C4-2B (cell line): ENCODE measurements around the gene LMAN2L.

ENCODE experiments used
- ZFX ChIP-seq: fragments of 450-650 bp; IDR thresholded peaks from 2 replicates; pipeline ENCODE4 v1.6.1; 2017
- TF ChIP-seq, protein P1 (sequence below): fragments of 450-650 bp; conservative IDR thresholded peaks from 2 replicates; pipeline ENCODE4 v1.5.1; 2017; ENCODE audit warnings: mild to moderate bottlenecking

DNA sequence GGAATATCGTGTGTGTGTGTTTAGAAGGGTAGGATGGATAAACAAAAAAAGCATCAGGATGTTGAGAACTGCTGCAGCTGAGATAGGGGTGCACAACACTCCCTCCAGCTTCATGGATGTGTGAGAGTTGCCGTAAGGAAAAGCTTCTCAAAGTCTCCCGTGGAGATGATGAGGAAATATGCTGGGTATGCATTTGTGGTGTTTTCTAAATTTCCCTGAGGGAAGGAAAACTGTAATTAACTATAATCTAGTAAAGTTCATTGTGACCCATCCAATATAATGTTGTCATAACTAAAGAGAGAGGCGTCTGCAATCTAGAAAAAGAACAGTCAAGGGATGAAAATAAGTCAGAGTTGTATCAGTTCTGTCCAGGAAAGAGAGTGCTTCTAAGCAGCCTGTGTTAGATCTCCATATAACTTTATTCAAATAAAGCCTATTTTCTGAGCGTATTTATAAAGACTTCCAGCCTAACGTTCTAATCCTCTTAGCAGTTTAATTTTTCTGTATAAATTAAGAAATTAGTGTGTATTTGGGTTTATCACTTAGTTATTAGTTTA, 7.3 kb upstream of the LMAN2L start:
- TF ChIP-seq, protein P1, sequence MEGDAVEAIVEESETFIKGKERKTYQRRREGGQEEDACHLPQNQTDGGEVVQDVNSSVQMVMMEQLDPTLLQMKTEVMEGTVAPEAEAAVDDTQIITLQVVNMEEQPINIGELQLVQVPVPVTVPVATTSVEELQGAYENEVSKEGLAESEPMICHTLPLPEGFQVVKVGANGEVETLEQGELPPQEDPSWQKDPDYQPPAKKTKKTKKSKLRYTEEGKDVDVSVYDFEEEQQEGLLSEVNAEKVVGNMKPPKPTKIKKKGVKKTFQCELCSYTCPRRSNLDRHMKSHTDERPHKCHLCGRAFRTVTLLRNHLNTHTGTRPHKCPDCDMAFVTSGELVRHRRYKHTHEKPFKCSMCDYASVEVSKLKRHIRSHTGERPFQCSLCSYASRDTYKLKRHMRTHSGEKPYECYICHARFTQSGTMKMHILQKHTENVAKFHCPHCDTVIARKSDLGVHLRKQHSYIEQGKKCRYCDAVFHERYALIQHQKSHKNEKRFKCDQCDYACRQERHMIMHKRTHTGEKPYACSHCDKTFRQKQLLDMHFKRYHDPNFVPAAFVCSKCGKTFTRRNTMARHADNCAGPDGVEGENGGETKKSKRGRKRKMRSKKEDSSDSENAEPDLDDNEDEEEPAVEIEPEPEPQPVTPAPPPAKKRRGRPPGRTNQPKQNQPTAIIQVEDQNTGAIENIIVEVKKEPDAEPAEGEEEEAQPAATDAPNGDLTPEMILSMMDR = no peak
- no peak for TF ChIP-seq ZFX
